GM21528 (cell line): ENCODE measurements around the gene SLC25A6.
"Not testable (repeated sequence)": the region's sequence is repeated elsewhere in the genome, so short reads cannot be mapped to it uniquely, and the experiment has no call there.

Experiments
- ATAC-seq: cut with Tn5 transposase; IDR thresholded peaks from one replicate; pipeline ENCODE4 v1.9.1; 2021; ENCODE audit warnings: mild to moderate bottlenecking, moderate library complexity; ENCODE audit not compliant: unreplicated experiment, low FRiP score

SLC25A6 gene

DNA sequence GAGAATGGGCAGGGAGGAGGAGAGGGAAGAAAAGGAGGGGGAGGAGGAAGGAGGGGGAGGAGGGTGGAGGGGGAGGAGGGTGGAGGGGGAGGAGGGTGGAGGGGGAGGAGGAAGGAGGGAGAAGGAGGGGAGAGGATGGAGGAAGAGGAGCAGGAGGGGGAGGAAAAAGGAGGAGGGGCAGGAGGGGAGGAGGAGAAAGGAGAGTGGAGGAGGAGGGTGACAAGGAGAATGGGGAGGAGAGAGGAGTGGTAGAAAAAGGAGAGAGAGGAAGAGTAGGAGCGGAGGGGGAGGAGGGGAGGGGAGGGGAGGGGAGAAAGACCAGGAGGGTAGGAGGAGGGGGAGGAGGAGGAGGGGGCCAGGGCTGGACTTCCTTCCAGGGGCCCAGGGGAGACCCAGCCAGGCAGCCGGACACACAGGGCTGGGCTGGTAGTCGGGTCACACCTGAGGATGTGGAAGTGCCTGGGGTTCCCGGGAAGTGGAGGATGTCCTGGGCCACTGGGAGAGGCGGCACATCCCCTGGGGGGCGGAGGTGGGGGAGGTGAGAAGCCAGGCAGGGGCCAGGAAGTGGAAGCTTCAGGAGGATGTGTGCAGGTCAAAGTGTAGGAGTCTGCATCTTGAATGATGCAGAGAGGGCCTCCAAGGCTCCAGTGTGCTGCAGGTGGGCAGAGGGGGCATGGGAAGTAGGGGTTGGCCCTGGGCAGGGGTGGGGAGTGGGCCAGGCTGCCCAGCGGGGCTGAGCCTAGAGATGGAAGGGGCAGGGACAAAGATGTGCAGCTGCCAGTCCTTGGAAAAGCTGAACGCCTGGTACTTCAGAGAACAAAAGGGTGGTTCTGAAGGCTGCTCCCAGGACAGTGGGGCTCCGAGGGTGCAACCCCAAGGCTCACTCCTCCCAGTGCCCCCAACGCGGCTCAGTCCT, 36.5 kb downstream of the SLC25A6 start:
- ATAC-seq: no peak

DNA sequence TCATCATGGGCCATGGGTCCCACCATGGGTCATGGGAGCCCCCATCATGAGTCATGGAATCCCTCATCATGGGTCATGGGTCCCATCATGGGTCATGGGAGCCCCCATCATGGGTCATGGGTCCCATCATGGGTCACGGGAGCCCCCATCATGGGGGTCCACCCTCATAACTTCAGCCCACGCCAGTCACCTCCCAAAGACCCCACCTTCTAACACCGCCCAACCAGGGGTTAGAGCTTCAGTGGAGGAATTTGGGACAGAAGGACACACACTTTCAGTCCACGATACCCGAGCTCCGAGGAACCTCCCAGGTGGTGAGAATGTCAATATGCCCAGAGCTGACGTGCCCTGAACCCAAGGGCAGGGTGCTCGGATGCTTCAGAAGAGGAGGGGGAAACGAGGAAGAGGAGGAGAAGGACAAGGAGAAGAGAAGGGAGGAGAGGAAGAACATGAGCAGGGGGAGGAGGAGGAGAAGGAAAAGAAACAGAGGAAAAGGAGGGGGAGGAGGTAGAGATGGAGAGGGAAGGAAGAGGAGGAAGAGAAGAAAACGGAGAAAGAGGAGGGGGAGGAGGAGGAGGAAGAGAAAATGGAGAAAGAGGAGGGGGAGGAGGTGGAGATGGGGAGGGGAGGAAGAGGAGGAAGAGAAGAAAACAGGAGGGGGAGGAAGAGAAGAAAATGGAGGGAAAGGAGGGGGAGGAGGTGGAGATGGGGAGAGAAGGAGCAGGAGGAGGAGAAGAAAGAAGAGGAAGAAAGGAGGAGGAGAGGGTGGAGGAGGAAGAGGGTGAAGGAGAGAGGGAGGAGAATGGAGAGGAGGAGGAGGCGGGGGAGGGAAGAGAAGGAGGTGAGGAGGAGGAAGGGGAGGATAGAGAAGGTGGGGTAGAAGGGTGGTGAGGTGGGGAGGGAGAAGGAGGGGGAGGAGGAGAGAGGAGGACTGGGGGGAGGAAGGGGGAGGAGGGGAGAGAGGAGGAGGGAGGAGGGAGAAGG, 37.6 kb downstream of the SLC25A6 start:
- no peak for ATAC-seq

DNA sequence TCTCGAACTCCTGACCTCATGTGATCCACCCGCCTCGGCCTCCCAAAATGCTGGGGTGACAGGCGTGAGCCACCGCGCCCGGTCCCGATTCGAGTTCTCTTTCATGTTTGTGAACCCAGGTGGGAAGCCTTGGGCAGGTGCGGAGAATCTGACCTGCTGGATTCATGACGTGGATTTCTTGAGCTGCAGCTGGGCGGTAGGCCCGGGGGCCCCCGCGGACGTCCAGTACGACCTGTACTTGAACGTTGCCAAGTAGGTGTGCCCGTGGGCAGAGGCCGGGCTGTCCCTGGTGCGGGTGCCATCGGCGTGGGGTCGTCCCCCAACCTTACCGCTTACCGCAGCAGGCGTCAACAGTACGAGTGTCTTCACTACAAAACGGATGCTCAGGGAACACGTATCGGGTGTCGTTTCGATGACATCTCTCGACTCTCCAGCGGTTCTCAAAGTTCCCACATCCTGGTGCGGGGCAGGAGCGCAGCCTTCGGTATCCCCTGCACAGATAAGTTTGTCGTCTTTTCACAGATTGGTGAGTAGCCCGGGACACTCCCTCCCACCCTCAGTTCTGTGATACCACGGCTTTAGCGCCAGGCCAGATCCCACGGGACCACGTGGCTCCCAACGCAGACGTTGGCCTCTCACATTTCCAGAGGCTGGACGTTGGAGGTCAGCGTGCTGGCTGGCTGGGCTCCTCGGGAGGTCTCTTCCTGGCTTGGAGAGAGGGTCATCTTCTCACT, 39.8 kb downstream of the SLC25A6 start:
- ATAC-seq: no peak

DNA sequence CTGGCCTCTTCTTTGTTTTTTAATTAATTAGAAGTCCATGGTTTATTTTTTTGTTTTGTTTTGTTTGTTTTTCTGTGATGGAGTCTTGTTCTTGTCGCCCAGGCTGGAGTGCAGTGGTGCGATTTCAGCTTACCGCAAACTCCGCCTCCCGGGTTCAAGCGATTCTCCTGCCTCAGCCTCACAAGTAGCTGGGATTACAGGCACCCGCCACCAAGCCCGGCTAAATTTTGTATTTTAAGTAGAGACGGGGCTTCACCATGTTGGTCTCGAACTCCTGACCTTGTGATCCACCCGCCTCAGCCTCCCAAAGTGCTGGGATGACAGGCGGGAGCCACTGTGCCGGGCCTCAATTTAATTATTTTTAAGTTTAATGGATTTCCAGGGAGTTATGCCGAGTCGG, 42.3 kb downstream of the SLC25A6 start:
- ATAC-seq: not testable (repeated sequence)

DNA sequence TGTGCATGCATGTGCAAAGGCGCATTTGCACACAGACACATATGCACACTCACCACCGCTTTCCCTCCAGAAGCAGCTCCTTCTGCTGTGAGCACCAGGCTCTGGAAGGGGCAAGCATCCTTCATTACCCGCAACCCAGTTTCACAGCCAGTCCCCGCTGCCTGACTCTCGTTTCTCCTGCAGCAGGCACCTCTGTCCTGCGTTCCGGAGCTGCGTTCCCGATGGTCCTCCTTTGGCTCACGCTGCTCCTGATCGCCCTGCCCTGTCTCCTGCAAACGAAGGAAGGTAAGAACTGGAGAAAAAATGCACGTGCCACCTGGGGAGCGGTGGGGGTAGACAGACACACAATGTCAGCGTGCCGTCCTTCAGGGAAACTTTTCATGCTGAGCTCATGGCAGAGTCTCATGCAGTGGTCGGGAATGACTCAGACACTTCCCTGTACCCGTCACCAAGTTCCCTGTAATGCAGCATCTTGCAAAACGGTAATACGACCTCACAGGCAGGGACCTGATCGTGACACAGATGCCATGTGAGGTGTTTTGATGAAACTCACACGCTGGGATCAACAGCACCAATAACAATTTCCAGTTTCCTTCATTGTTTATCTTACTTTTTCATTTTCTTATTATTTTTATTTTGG, 50.2 kb downstream of the SLC25A6 start:
- no peak for ATAC-seq

DNA sequence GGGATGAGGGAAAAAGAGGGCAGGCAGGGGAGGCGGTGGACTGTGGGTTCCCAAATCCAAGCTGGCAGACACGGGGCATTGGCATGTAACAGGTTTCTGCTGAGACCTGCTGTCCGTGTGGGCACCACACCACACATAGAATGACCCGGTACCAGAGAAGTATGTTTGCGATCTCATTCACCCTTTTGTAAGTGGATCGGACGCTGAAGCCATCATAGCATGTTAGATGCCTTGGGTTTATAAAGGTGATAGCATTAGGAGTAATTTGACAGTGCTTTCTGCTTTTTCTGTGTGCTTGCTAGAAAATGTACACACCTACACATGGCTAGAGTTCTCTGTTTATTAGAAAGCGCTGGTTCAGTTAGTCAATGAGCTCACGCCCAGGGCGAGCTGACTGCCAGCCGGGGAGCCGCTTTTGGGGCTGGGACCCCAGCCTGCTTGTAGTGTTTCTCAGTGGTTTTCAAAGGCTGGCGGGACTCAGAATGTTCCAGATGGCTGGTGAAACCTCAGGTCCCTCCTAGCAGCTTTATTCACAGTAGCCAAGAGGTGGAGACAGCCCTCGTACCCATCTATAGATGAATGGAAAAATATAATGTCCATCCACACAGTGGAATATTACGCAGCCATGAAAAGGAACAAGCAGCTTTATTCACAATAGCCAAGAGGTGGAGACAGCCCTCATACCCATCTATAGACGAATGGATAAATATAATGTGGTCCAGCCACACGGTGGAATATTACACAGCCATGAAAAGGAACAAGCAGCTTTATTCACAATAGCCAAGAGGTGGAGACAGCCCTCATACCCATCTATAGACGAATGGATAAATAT, 54.7 kb downstream of the SLC25A6 start:
- no peak for ATAC-seq

DNA sequence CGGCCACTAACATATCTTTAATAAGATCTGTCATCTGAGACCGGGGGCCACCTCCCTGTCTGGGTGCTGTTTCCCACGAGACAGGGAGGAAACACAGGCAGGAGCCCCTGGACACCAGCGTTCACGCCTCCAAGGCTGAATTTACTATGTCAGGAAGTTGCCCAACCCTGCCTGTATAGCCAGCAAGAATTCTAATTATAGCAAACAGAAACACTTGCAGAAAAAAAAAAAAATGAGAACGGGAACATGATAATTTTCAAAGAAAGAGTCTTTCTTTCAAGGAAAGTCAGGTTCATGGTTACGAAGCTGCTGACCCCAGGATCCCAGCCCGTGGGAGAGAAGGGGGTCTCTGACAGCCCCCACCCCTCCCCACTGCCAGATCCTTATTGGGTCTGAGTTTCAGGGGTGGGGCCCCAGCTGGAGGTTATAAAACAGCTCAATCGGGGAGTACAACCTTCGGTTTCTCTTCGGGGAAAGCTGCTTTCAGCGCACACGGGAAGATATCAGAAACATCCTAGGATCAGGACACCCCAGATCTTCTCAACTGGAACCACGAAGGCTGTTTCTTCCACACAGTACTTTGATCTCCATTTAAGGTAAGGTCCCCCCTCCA, 55.5 kb downstream of the SLC25A6 start, which contains the start of gene IL3RA:
IL3RA (plus strand) TSS at position 455 of the 613 bp plus-strand sequence. CDS start 4,981 bp downstream, outside the sequence.
- no peak for ATAC-seq
